Stimulated activated CD8-positive, alpha-beta memory T cell treated with anti-CD3 and anti-CD28 coated beads, Interleukin-12 subunit alpha, Interleukin-12 subunit beta, amount 100 ng/mL, for 4 hours (primary cell): Measurements from ENCODE around the gene HIVEP3.
"Not testable (repeated sequence)": the region's sequence is repeated elsewhere in the genome, so short reads cannot be mapped to it uniquely, and the experiment has no call there.

Experiments
- DNase-seq: peaks from one replicate; pipeline ENCODE4 v3.0.0-alpha.2; 2020; ENCODE audit warnings: low read depth

HIVEP3 gene

DNA sequence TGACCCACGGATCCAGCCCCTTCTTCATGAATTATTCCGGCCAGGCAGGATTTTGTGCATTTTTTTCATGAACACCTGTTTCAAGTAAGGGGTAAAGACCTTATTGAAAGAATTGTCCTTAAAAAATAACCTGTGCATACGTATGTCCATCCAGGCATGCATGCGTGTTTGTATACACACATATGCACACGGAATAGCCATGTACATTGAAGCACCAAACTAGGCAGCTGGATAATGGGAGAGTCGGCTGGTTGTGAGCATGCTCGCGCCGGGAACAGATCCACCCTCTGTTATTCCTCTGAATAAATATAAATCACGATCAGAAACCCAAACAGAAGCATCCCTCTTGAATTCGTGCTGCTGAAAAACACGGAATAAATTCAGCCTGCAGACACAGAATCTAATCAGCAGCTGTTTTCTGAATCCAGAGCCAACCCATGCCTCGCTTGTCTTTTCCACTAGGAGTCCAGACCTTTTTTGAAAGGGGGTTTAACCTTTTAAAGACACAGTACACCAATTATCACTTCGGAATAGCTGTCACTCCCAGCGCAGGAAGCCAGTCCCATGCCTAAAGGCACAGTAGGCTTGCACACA is at the start of gene HIVEP3:
TSS of gene HIVEP3 (minus strand) at position 473 of the 594 bp plus-strand sequence.
- DNase-seq = no peak

DNA sequence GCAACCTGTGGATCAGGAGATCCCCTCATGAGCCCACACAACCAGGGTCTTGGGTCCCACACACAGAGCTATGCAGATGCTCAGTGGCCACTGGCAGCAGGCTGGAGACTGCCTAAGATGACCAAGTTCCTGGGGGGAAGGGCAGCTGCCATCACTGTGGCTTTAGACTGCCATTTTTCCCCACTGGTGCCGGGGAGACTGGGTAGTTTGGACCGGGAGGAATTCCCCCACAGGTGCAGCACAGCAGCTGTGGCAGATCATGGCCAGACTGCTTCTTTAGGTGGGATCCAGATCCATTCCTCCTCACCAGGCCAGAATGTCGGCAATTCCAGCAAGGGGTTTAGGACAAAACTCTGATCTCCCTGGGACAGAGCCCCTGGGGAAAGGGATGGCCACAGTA is 45.7 kb upstream of the HIVEP3 start:
- no peak for DNase-seq

DNA sequence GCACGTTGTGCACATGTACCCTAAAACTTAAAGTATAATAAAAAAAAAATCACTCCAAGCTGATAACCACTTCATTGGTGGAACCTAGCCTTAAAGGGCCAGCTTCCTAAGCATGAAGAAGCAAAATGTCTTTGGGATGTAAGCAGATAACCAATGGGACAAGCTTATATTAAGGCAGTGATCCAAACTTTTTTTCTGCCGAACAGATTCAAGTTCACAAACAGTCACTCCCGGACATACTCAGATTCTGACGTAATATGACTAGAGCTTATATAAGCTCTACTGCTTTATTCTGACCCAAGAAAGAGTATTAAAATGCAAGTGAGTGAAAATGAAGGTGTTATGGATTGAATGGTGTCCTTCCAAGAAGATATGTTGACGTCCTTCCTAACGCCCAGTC is 44.9 kb upstream of the HIVEP3 start:
- DNase-seq = no peak

DNA sequence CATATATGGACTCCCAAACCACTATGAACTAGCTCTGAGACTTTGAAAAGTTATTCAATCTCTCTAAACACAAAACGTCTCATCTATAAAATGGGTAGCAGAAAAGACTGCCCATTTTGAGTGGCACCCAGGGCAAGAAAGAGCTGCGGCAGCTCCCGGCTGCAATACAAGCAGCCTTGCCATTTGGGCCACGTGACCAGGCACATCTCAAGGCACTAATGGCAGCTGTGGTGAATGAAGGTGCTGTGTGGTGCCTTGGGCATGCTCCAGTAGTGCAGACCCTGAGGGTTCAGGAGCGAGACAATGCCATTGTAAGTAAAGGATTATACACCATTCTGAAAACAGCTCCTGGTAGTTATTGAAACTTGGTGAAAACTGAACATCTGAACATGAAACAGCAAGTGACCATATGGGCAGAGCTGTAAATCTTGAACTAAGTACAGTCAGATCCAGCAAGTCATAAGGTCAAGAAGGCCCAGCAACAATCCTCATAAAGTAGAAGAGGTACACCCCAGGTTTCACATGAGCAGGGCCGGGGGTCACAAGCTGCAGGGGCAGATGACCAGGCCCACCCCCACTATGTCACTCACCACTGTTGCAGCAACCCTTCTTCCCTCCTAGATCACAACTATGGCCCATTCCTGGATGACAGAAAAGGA is 39.4 kb upstream of the HIVEP3 start:
- no peak for DNase-seq

DNA sequence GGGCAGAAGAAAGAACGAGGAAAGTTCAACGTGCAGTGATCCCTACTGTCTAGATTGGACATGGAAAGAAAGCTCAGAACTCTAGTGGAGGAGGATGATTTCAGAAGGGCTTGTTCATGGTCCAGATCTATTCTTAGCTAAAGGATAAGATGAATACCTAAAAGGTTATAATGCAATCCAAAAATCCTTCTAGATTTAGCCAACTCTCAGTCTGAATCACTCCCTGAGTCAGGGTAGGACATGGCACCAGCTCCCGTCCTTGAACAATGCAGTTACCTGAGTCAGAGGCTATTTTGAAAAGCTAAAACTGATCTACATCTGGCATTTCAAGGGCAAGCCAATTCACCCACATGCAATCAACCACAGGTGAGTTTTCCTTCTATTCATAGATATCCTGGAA is 38.8 kb upstream of the HIVEP3 start:
- no peak for DNase-seq

DNA sequence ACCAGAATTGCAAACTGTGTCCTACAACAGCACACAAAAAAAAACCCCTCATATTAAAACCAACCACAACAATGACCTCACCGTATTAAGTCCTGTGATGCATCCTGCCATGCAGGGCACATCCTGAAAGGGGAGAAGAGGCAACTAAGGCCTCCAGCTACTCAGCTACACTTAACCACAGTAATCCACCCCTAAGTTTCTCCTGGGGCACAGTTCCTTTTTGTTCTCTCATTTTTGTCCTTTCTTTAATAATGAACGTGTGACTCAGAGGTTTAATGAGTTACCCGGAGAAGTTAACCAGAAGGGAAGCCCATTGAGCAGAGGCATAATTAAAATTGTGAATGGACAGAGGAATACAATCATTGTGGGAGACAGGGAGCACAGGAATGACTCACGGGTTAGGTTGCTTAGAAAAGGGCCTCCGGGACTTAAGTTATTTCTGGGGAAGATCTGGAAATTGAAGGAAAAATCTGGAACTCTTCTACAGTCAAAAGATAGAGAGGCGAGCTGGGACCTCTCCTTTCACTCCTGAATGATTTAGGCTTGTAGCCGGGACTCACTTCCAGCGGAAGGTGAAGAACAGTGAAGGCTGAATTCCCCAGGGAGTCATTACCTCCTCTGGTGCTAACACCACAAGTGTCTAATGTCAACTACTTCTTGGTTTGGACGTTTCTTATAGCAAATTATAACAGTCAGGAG is 36.9 kb upstream of the HIVEP3 start:
- no peak for DNase-seq

DNA sequence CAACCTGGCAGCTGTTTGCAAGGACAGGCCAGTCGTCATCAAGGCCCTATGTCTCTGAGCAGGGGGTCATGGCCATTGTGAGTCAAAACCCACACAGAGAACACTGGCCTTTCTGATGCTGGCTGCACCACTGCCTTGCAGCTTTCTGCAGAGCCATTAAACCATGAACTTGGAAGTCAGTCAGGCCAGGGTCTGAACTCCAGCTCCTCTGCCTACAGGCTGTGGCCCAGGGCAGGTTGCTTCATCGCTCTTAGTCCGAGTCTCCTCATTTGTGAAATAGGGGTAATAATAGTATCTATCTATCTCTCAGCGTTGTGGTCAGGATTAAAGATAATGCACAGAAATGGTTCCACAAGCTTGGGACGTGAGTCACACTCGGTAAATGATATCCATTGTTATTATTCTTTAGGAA is 35.8 kb upstream of the HIVEP3 start:
- no peak for DNase-seq

DNA sequence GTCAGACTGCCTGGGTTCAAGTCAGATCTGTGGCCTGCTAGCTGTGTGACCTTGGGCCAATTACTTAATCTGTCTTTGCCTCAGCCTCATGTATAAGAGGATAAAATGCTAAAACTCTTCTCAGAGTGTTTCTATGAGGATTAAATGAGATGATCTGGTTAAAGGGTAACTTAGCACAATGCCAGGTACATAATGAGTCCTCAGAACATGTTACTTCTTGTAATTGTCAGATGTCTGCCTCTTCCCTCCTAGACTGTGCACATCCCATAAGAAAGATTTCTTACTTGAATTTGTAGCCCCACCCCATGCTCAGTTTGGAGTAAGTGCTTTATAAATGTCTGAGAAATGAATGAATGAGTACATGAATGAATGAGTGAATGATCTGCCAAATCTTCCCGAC is 34.6 kb upstream of the HIVEP3 start:
- DNase-seq = no peak

DNA sequence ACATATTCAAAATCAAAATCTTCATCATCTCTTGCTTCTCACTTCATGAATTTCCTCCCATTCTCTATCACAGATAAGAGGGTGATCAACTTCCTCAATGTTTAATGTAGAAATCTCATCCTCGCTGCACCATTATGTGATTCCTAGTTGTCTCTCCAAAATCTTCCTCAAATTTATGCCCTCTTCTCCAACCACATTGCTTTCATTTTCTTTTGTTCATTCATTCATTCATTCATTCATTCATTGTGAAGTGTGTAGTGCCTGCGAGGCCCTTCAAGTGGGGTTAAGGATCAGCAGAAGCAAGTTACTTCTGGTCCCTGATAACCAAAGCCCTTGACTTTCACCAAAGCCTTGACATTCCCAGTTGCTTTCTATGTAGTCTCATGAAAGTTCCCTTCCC is 33.5 kb upstream of the HIVEP3 start:
- no peak for DNase-seq

DNA sequence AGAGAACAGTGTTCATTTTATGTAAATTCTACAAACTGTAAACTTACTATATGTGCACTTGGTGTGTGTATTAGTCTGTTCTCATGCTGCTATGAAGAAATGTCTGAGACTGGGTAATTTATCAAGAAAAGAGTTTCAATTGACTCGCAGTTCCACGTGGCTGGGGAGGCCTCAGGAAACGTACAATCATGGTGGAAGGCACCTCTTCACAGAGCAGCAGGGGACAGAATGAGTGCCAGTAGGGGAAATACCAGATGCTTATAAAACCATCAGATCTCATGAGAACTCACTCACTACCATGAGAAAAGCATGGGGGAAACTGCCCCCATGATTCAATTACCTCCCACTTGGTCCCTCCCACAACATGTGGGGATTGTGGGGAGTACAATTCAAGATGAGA is 32.8 kb upstream of the HIVEP3 start:
- not testable (repeated sequence) for DNase-seq

DNA sequence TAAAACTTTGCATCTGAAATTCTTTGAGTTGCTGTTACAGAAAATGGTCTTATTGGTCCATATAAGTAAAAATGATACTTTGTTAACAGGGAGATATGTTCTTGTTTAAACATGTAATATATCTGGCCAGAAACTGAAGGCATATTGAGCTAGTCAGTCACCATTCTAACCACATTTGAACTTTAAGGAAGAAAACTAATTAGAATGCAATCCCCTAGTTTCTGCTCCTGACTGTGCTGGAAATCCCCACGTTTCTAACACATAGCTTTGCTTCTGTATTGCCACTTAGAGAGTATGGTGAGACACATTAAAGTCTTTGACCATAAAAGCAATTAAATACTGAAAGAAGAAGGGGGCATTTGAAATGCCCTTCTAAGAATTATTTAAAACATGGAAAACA is 32.1 kb upstream of the HIVEP3 start:
- no peak for DNase-seq

DNA sequence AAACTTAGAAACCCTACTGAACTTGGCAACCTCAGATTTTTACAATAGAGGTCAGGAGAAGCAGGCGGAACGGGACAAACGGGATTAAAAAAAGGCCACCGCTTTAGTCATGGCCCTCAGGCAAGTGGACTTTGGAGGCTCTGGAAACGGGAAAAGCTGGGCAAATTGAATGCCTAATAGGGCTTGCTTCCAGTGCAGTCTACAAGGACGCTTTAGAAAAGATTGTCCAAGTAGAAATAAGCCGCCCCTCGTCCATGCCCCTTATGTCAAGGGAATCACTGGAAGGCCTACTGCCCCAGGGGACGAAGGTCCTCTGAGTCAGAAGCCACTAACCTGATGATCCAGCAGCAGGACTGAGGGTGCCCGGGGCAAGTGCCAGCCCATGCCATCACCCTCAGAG is 27.2 kb upstream of the HIVEP3 start:
- not testable (repeated sequence) for DNase-seq

DNA sequence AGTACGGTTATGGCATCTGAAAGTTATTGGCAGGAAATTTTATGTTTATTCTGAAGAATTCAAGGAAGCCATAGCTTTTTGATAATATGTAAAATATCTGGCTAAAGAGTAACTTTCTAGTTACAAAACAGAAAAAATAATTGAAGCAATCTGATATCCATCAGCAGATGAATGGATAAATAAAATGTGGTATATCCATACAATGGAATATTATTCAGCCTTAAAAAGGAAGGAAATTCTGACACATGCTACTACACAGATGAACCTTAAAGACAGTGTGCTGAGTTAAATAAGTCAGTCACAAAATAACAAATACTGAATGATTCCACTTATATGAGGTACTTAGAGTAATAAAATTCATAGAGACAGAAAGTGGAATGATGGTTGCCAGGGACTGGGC is 25.0 kb upstream of the HIVEP3 start:
- no peak for DNase-seq

DNA sequence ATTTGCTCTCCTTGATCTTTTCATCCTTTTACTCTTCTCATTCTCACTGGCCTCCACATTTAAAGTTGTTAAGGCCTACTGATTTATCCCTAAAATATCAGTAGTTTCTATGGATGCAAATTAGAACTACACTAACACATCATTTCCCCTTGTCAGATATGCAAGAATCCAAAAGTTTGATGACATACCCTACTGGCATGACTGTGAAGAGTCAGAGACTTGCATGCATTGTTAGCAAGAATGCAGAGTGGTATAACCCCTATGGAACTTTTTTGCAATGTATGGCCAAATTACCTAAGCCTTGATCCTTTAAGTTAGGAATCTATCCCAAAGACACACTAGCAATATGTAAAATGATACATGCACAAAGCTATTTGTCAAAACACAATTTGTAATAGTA is 23.6 kb upstream of the HIVEP3 start:
- no peak for DNase-seq

DNA sequence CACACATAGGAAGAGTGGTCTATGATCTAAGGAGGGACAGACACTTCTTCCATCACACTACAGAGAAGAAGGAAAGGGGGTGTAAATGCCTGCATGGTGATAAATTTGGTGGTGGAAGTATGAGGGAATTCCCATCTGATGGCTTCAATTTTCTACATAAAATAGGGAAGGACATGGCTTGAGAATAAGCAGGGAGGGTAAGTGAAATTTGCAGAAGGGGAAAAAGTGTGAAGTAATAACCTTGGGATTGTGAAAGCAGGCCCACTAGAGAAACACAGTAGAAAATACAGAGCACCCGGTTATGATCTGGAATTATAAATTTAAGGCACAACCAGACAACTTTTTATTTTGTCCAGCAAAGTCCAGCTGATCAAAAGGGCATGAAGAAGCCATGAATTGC is 22.7 kb upstream of the HIVEP3 start:
- no peak for DNase-seq

DNA sequence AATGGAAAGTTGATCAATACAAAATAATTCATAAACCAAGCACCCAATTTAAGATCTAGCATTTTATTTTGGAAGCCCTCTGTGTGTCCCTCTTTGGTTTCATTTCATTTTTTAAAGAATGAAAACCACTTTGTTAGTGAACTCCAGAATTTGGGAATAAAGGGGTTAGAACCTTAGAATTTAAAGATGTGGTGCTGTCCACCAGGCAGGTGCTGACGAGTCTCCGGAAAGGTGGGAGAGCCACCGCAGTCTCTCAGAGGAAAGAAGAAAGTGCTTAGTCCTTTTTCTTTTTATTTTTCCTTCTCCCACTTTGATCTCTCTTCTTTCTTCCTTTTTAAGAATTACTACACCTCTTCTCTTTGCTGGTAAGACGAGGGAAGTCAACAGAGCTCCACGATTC is 20.5 kb upstream of the HIVEP3 start:
- DNase-seq = no peak

DNA sequence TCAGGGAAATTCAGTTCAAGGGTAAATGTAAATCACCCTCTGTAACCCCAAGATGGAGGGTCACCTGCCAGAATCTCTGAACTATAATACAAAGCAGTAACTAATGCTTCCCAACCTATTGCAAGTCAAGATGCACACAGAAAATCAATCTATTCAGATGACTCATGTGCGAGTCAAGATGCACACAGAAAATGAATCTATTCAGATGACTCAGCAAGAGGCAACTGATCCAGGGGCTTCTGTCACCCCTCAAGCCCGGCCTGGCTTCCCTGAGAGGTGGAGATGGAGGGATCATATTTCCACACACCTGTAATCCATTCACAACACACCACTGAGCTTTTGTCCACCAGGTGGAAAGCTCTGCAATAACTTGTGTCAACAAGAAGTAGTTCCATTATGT is 17.4 kb upstream of the HIVEP3 start:
- no peak for DNase-seq

DNA sequence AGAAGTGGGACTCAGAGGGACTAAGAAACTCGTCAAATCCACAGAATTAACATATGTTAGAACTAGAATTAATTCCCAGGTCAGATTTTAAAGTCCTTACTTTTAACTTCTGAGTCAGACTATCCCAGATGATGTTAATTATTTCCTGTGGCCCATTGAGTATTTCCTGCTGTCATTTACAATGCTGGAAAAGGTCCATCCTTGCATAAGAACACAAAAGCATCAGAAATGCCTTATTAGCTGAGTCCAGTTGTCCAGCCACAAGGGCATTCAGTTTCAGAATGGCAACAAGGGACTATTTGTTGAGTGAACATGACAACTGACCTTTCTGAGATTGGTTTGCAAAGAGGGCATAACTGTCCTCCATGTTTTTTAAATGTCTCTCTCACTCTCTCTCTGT is 16.5 kb upstream of the HIVEP3 start:
- DNase-seq = no peak

DNA sequence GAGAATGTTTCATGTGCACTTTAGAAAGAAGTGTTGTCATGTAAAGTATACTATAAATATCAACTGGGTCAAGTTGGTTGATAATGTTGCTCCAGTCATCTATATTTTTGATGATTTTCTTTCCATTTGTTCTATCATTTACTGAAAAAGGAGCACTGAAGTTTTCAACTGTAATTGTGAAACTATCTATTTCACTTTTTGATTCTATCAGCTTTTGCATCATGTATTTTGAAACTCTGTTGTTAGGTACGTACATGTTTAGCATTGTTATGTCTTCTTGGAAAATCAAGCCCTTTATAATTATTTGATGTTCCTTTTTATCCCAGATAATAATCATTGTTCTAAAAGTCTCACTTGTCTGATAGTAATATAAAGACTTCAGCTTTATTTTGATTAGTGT is 14.4 kb upstream of the HIVEP3 start:
- DNase-seq = no peak

DNA sequence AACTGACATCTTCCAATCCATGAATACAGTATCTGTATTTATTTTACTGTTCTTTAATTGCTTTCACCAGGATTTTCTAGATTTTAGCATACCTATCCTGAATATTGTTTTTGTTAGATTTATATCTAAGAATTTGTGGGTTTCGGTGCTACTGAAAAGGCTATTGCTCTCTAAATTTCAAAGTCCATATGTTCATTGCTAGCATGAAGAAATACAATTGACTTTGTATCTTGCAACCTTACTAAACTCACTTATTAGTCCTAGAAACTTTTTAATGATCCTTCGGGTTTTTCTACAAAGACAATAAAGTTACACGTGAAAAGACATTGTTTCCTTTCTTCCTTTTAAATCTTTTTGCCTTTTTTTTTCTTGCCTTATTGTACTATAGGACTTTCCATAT is 12.9 kb upstream of the HIVEP3 start:
- DNase-seq = no peak

DNA sequence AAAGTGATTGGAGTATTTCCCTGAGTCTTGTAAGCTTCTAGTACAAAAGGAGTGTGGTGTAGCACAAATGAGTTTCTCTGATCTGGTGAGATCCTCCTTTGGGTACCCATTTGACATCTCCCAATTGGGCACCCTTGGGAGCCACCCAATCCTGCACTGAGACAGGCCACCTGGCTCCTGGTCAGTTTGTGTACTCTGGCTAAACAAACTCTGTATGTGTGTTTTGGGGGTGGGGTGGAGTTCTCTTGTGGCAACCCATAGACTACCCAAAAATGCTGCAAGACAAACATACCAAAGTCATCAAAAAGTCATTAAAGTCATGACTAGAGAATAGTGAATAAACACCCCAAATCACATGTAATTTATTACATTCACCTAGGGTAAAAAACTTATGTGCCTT is 8.4 kb upstream of the HIVEP3 start:
- DNase-seq = no peak

DNA sequence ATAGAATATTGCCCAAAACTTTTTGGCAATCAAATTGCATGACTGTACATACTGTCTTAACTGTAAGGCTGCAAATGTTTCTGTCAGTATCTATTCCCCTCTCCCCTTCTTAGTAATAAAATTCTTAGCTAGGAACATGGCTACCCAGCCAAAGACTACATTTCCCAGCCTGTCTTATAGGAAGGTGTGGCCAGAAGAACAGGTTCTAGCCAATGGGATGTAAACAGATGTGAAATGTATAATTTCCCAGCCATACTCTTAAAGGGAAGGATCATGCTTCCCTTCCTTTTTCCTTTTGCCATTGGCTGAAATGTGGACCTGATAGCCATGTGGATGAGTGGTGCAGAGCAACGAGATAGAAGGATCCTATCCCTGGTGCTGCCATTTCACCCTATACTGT is 7.0 kb upstream of the HIVEP3 start:
- no peak for DNase-seq

DNA sequence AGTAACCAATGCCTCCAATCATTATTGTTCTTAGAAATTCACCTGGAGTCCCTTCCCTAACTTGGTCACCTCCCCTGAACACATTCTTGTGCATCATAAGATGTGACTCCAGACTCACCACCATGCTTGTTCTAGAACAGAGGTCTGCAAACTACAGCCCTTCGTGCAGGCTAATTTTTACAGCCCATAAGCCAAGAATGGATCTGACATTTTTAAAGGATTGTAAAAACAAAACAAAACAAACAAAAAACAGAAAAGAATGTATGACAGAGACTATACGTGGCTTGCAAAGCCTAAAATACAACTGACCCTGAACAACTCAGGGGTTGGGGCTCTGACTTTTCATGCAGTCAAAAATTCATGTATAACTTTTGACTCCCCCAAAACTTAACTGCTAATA is 6.2 kb upstream of the HIVEP3 start:
- DNase-seq = no peak

DNA sequence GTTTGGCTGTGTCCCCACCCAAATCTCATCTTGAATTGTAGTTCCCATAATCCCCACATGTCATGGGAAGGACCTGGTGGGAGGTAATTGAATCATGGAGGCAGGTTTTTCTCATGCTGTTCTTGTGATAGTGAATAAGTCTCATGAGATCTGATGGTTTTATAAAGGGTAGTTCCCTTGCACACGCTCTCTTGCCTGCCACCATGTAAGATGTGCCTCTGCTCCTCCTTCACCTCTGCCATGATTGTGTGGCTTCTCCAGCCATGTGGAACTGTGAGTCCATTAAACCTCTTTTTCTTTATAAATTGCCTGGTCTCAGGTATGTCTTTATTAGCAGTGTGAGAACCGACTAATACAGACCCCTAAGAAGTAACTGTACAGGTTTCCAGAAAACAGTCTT is 2.5 kb upstream of the HIVEP3 start:
- not testable (repeated sequence) for DNase-seq
